Adrenal gland (tissue), 12 donors: ENCODE data around the gene TGFBR3. TPM values are rescaled to one million over a fixed set of nuclear protein-coding genes. Genes with fewer than 3 reads are reported as not detected.

Experiments
- DNase-seq, 7 donors: peaks; one replicate each; pipeline ENCODE4 v3.0.0-alpha.2; 2019 to 2020
- H3K27ac ChIP-seq, 5 donors: fragments of 200-600 bp; sonication (generic) in 4 of 5; 1 replicate in 3 of 5; 2 replicates in 2 of 5; pipeline versions ENCODE4 v1.5.1 to v1.8.0; 2016 to 2020; ENCODE audit warnings: mild to moderate bottlenecking in 1 of 5
- H3K27me3 ChIP-seq: fragments of 200-600 bp; 2 replicates; pipeline ENCODE4 v1.8.0; 2021
- H3K36me3 ChIP-seq, 2 donors: fragments of 200-600 bp; replicated peaks in 1 of 2; 1 replicate in 1 of 2; 2 replicates in 1 of 2; pipeline versions ENCODE4 v1.5.1 to v1.8.0; 2018 to 2022
- H3K4me1 ChIP-seq, 2 donors: fragments of 200-600 bp; replicated peaks in 1 of 2; 1 replicate in 1 of 2; 2 replicates in 1 of 2; pipeline versions ENCODE4 v1.5.1 to v1.8.0; 2018 to 2021
- H3K4me3 ChIP-seq, 4 donors: fragments of 200-600 bp; sonication (generic) in 3 of 4; one replicate each; pipeline ENCODE4 v1.5.1; 2016 to 2018
- H3K9me3 ChIP-seq, 3 donors: fragments of 200-600 bp; sonication (generic) in 1 of 3; replicated peaks in 1 of 3; 1 replicate in 2 of 3; 2 replicates in 1 of 3; pipeline versions ENCODE4 v1.5.1 to v1.8.0; 2016 to 2021
- CTCF ChIP-seq, 6 experiments: fragments of 450-650 bp in 4 of 6; fragments of 200-600 bp in 2 of 6; sonication (generic) in 1 of 6; IDR thresholded peaks; 1 replicate in 5 of 6; 2 replicates in 1 of 6; pipeline versions ENCODE4 v1.5.1 to v1.8.0; 2016 to 2021; ENCODE audit warnings: antibody characterized with exemption in 6 of 6, mild to moderate bottlenecking in 2 of 6, moderate library complexity in 1 of 6
- POLR2A ChIP-seq, 2 donors: fragments of 450-650 bp; IDR thresholded peaks; one replicate each; pipeline ENCODE4 v1.6.1; 2017; ENCODE audit warnings: antibody characterized with exemption in 2 of 2, mild to moderate bottlenecking in 2 of 2, moderate library complexity in 1 of 2
- WGBS, 4 donors: extraction: QIAGEN DNeasy Blood & Tissue Kit in 2 of 4; methylation state at CpG; one replicate each; pipeline versions ENCODE4 v1.1.5 to v1.1.7; 2013 to 2017; 5-methylcytosine and 5-hydroxymethylcytosine counted together
- intact Hi-C, 2 donors: fragments of 100-400 bp; cut with DNase I; formaldehyde crosslinking; loops; one replicate each; pipeline versions ENCODE4 v1.14.1 to v1.15.0; 2022 to 2023
- polyA plus RNA-seq, 3 donors: library from polyadenylated mRNA; stranded (reverse); fragments of 200-250 nt in 2 of 3; fragments of 350-450 nt in 1 of 3; fragmentation: Illumina TruSeq in 1 of 3; extraction: RNeasy Lipid Tissue Mini Kit (QIAGEN cat#74804) in 1 of 3; gene quantifications; one replicate each; pipeline ENCODE4 v1.2.3, GENCODE V29; 2013 to 2014
- total RNA-seq, 9 donors: library from RNA; depleted of rRNA in 4 of 9; stranded (reverse); fragments of >200 nt in 4 of 9; fragments of 120-200 nt in 1 of 9; fragmentation: NEBNext Ultra II Directional in 1 of 9; extraction: Animal tissue kit (Norgen Biotek cat#: 25700) in 1 of 9; gene quantifications; one replicate each; pipeline versions ENCODE4 v1.1.0 to v1.2.4, GENCODE V29; 2013 to 2023
- donor health status: healthy with polysubstance abuse.
- donor health status: Bipolar disorder and iron deficiency.
- donor health status: DM: yes; HTN: yes; CAD: no.
- donor health status: DM: no; HTN: no; CAD: no.
- donor health status: DM: no; HTN: no; CAD: no.
- donor health status: DM: yes; HTN: yes; CAD: no.

TGFBR3 gene
- total and polyA plus RNA-seq, 12 donors, result 13.9 to 340 (median 148) TPM

DNA sequence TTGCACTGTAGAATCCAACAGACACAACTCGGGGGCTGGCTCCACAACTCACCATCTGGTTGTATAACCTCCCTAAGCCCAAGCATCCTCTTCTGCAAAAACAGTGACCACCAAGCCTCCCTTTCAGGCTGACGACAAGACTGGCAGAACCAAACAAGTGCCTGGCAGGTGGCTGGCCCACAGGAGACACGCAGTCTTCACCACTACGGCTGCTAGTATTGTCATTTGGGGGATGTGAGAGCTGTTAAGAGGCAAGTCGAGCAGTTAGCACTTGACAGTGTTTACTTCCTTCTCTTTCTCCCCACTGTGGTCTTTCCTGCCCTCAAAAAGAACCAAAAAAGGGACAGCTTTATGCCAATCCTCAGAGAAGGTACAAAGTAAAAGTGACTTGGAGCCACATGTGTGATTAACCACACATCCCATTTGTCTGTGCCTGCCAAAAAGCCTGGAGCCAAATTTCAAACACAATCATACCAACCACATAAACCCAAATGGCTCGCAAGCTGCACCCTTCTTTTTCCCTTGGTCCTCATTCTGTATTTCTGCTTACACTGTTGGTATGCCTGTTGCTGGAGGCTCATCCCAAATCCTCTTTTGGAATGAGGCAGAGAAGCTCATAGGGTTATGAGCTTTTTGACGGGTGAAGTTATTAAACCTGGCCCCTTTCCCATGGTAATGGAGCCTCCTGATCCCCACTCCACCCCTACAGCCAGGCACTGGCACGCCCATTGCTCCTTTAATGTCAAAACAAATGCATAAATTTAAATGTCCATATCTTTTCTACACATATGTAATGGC lies 94.1 kb downstream of the TGFBR3 start:
- intact Hi-C loops, result no loop called here
- Histone ChIP-seq H3K27ac (peak overlapping the region in 4 of 5 donors; percentile 4 to 67 (median 48)), H3K9me3 (no peaks in the 10 kb centered on the region), H3K4me3 (no peak overlapping the region), H3K36me3 (peaks cover 0 to 6% of the 10 kb centered on the region in 2 donors), H3K4me1 (peaks cover 35 to 82% of the 10 kb centered on the region in 2 donors), H3K27me3 (no peaks in the 10 kb centered on the region)
- no peak for TF ChIP-seq CTCF (IDR thresholded peaks at IDR 0.05)
- TF ChIP-seq POLR2A (IDR thresholded peaks at IDR 0.05), result no peak
- DNase-seq, result peak in 1 of 7 donors; percentile 10
- 72 to 78% (median 75%) methylated on average over 5 to 8 of the region's 8 CpGs for whole genome bisulfite sequencing, 4 donors

DNA sequence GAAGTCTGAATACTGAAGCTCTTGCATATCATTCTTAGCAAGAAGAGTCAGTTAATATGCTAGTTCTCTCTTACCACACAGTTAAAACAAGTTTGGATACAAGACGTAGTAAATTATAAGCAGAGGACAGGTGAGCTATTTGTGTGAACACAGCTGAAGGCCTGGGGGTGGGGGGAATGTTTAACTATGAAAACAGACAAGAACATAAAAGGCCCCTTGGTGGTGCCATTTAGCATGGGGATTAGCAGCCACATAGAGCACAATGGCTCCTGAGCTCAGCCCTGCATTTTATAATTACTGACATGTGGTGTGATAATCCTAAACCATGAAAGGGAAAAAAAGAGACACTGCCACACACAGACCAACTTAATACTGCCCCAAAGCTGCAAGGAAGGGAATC lies 94.8 kb downstream of the TGFBR3 start:
- no peak for DNase-seq
- H3K27me3 ChIP-seq, result no peaks in the 10 kb centered on the region
- H3K4me3 ChIP-seq, result no peak overlapping the region
- peak overlapping the region in 2 of 5 donors; percentile 64 to 67 for H3K27ac ChIP-seq
- 78 to 100% (median 80%) methylated on average over 1 of the region's 1 CpG for WGBS, 4 donors
- intact Hi-C loops, result no loop called here
- TF ChIP-seq POLR2A (IDR thresholded peaks at IDR 0.05), result no peak
- TF ChIP-seq CTCF (IDR thresholded peaks at IDR 0.05), result no peak
- no peaks in the 10 kb centered on the region for H3K36me3 ChIP-seq
- no peaks in the 10 kb centered on the region for H3K9me3 ChIP-seq
- H3K4me1 ChIP-seq, result peaks cover 33 to 75% of the 10 kb centered on the region in 2 donors

DNA sequence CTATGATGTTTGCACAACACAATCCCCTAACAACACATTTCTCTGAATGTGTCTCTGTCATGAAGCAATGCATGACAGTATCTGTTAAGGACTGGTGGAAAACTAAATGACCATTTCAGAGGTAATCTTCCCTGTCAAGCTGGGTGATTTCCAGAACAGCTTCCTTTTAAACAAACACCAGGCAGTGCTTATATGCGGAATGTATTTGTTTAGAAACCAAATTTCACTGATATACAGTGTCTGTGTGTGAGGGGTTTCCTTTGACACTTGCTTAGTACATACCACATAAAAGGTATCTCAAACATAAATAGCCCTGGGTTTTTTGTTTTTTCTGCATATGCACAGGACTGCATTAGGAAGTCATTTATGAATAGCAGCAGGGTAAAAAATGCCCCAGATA lies 95.6 kb downstream of the TGFBR3 start:
- no peak for TF ChIP-seq POLR2A (IDR thresholded peaks at IDR 0.05)
- TF ChIP-seq CTCF (IDR thresholded peaks at IDR 0.05), result no peak
- no peak for DNase-seq
- peak overlapping the region in 2 of 5 donors; percentile 67 to 73 for H3K27ac ChIP-seq
- H3K4me1 ChIP-seq, result peaks cover 26 to 69% of the 10 kb centered on the region in 2 donors
- H3K4me3 ChIP-seq, result no peak overlapping the region
- intact Hi-C loops, result no loop called here
- WGBS, 4 donors, result 73 to 88% (median 86%) methylated on average over 1 of the region's 1 CpG
- H3K9me3 ChIP-seq, result no peaks in the 10 kb centered on the region
- no peaks in the 10 kb centered on the region for H3K36me3 ChIP-seq
- no peaks in the 10 kb centered on the region for H3K27me3 ChIP-seq

DNA sequence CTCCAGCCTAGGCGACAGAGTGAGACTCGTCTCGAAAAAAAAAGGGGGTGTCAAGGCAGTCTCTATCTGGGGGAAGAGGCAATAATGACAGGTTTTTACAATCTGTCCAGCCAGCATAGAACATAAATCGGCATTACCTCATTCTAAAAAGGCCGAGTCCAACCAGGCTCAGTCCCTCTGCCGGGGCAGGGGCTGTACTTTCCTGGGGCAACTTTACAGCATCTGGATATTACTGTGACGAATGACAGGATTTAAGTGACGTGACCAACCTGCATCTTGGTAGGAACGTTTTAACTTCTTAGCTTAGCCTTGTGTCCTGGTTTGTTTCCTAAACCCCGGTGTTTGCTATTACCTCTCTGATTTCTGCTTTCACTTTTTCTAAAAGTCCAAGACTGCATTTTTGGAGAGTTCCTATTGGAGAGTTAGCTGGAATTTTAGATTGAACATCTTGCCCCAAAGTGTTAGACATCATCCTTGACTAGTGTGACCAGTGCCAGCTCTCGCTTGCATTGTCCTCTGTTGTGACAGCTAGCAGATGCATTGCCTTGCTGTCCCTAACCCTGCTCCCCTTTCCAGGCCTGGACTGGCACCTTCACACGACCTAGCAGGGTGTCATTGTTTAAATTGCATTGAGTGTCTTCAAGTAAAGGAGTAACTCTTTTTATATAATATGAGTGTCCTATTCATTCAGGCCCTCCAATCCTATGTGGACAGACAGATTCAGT lies 96.5 kb downstream of the TGFBR3 start:
- no peaks in the 10 kb centered on the region for H3K9me3 ChIP-seq
- DNase-seq, result peak in 1 of 7 donors; percentile 12
- TF ChIP-seq CTCF (IDR thresholded peaks at IDR 0.05), result no peak
- TF ChIP-seq POLR2A (IDR thresholded peaks at IDR 0.05), result no peak
- no peak overlapping the region for H3K4me3 ChIP-seq
- H3K27ac ChIP-seq, result peak overlapping the region; percentile 14 to 73 (median 50)
- no peaks in the 10 kb centered on the region for H3K36me3 ChIP-seq
- intact Hi-C loops, result no loop called here
- peaks cover 25 to 73% of the 10 kb centered on the region in 2 donors for H3K4me1 ChIP-seq
- no peaks in the 10 kb centered on the region for H3K27me3 ChIP-seq
- WGBS, 4 donors, result 67 to 78% (median 74%) methylated on average over 12 of the region's 12 CpGs
